H9 (cell line): ENCODE results near the gene STON2. TPM values are rescaled to one million over a fixed set of nuclear protein-coding genes. Genes with fewer than 3 reads are reported as not detected.

ENCODE experiments used
- DNase-seq: peaks from one replicate; pipeline ENCODE4 v3.0.0-alpha.2; 2017
- H2AFZ ChIP-seq: one replicate; pipeline ENCODE4 v1.6.1; 2013; ENCODE audit warnings: mild to moderate bottlenecking, low read length, control low read depth, moderate library complexity
- H2AK5ac ChIP-seq: 2 replicates; pipeline ENCODE4 v1.6.1; 2013; ENCODE audit warnings: low read length, control low read depth, mixed read lengths; ENCODE audit not compliant: insufficient read length
- H2BK120ac ChIP-seq: one replicate; pipeline ENCODE4 v1.6.1; 2013; ENCODE audit warnings: low read depth, mild to moderate bottlenecking, low read length, control low read depth, inconsistent platforms; ENCODE audit not compliant: poor library complexity, severe bottlenecking
- H2BK12ac ChIP-seq: 2 replicates; pipeline ENCODE4 v1.6.1; 2013; ENCODE audit warnings: low read length, control low read depth, mixed read lengths, low read depth; ENCODE audit not compliant: insufficient read length
- H2BK15ac ChIP-seq: 2 replicates; pipeline ENCODE4 v1.6.1; 2013; ENCODE audit warnings: low read depth, low read length, control low read depth
- H2BK20ac ChIP-seq: one replicate; pipeline ENCODE4 v1.6.1; 2013; ENCODE audit warnings: low read depth, mild to moderate bottlenecking, low read length, control low read depth, inconsistent platforms; ENCODE audit not compliant: poor library complexity, severe bottlenecking
- H2BK5ac ChIP-seq: 2 replicates; pipeline ENCODE4 v1.6.1; 2013; ENCODE audit warnings: low read length, control low read depth, mixed read lengths; ENCODE audit not compliant: insufficient read length
- H3K14ac ChIP-seq: 2 replicates; pipeline ENCODE4 v1.6.1; 2013; ENCODE audit warnings: low read length, control low read depth; ENCODE audit not compliant: insufficient read depth
- H3K18ac ChIP-seq: 2 replicates; pipeline ENCODE4 v1.6.1; 2013; ENCODE audit warnings: low read depth, mild to moderate bottlenecking, mixed read lengths, low read length, control low read depth; ENCODE audit not compliant: insufficient read length
- H3K23ac ChIP-seq: 2 replicates; pipeline ENCODE4 v1.6.1; 2013; ENCODE audit warnings: low read length, control low read depth, mixed read lengths, low read depth; ENCODE audit not compliant: insufficient read length
- H3K23me2 ChIP-seq: 2 replicates; pipeline ENCODE4 v1.6.1; 2013; ENCODE audit warnings: low read depth, mild to moderate bottlenecking, mixed read lengths, low read length, control low read depth; ENCODE audit not compliant: insufficient read length, poor library complexity, severe bottlenecking
- H3K27ac ChIP-seq: 2 replicates; pipeline ENCODE4 v1.5.1; 2013; ENCODE audit warnings: low read length, control low read depth, mixed read lengths, low read depth; ENCODE audit not compliant: insufficient read length
- H3K27me3 ChIP-seq: 2 replicates; pipeline ENCODE4 v1.6.1; 2013; ENCODE audit warnings: low read length, control low read depth, inconsistent platforms; ENCODE audit not compliant: insufficient read depth
- H3K4ac ChIP-seq: 2 replicates; pipeline ENCODE4 v1.6.1; 2013; ENCODE audit warnings: low read depth, mild to moderate bottlenecking, control low read depth, inconsistent platforms, low read length, moderate library complexity
- H3K4me1 ChIP-seq: 2 replicates; pipeline ENCODE4 v1.6.1; 2013; ENCODE audit warnings: low read length, control low read depth, inconsistent platforms; ENCODE audit not compliant: insufficient read depth
- H3K4me2 ChIP-seq: 2 replicates; pipeline ENCODE4 v1.6.1; 2013; ENCODE audit warnings: low read length, control low read depth, mixed read lengths; ENCODE audit not compliant: insufficient read length, insufficient read depth
- H3K56ac ChIP-seq: 2 replicates; pipeline ENCODE4 v1.6.1; 2013; ENCODE audit warnings: low read depth, mild to moderate bottlenecking, mixed read lengths, low read length, control low read depth; ENCODE audit not compliant: insufficient read length
- H3K79me1 ChIP-seq: 2 replicates; pipeline ENCODE4 v1.6.1; 2013; ENCODE audit warnings: low read depth, mild to moderate bottlenecking, moderate library complexity, low read length, control low read depth, inconsistent platforms; ENCODE audit not compliant: insufficient read depth, poor library complexity, severe bottlenecking
- H3K79me2 ChIP-seq: 2 replicates; pipeline ENCODE4 v1.6.1; 2013; ENCODE audit warnings: low read length, control low read depth, inconsistent platforms; ENCODE audit not compliant: insufficient read depth
- H3K9ac ChIP-seq: 2 replicates; pipeline ENCODE4 v1.6.1; 2013; ENCODE audit warnings: low read length, control low read depth, mixed read lengths; ENCODE audit not compliant: insufficient read length; ENCODE audit errors: extremely low read depth
- H3K9me3 ChIP-seq: one replicate; pipeline ENCODE4 v1.6.1; 2013; ENCODE audit warnings: low read depth, low read length, inconsistent platforms; ENCODE audit not compliant: control insufficient read depth
- H3T11ph ChIP-seq: one replicate; pipeline ENCODE4 v1.6.1; 2013; ENCODE audit warnings: mild to moderate bottlenecking, low read length, control low read depth, inconsistent platforms
- H4K20me1 ChIP-seq: one replicate; pipeline ENCODE4 v1.6.1; 2013; ENCODE audit not compliant: control insufficient read depth, insufficient read length, insufficient read depth
- H4K5ac ChIP-seq: 2 replicates; pipeline ENCODE4 v1.6.1; 2013; ENCODE audit warnings: low read depth, mild to moderate bottlenecking, mixed read lengths, low read length, control low read depth; ENCODE audit not compliant: insufficient read length
- H4K8ac ChIP-seq: replicated peaks from 2 replicates; pipeline ENCODE4 v1.6.1; 2013; ENCODE audit warnings: low read length, control low read depth, mixed read lengths, low read depth; ENCODE audit not compliant: insufficient read length
- H4K91ac ChIP-seq: 2 replicates; pipeline ENCODE4 v1.6.1; 2013; ENCODE audit warnings: low read depth, mild to moderate bottlenecking, moderate library complexity, mixed read lengths, low read length, control low read depth; ENCODE audit not compliant: insufficient read length
- H3K27ac Mint-ChIP-seq, 3 experiments: 2 replicates in 2 of 3; 3 replicates in 1 of 3; pipeline ENCODE4 v1.8.0; 2020 to 2021; ENCODE audit warnings: mixed read lengths in 3 of 3, mild to moderate bottlenecking in 1 of 3, moderate library complexity in 1 of 3
- H3K27me3 Mint-ChIP-seq: 2 replicates; pipeline ENCODE4 v1.8.0; 2021; ENCODE audit warnings: low read depth, mild to moderate bottlenecking, moderate library complexity, mixed read lengths
- H3K36me3 Mint-ChIP-seq, 3 experiments: 2 replicates in 2 of 3; 3 replicates in 1 of 3; pipeline ENCODE4 v1.8.0; 2020 to 2021; ENCODE audit warnings: low read depth in 3 of 3, mixed read lengths in 3 of 3; ENCODE audit not compliant: insufficient read depth in 1 of 3
- H3K4me1 Mint-ChIP-seq, 2 experiments: 2 replicates each; pipeline ENCODE4 v1.8.0; 2020; ENCODE audit warnings: mixed read lengths in 2 of 2
- H3K4me3 Mint-ChIP-seq, 2 experiments: 2 replicates in 1 of 2; 3 replicates in 1 of 2; pipeline ENCODE4 v1.8.0; 2020 to 2021; ENCODE audit warnings: mild to moderate bottlenecking in 2 of 2, mixed read lengths in 2 of 2, moderate library complexity in 1 of 2
- H3K9me3 Mint-ChIP-seq, 2 experiments: 2 replicates in 1 of 2; 3 replicates in 1 of 2; pipeline ENCODE4 v1.8.0; 2020; ENCODE audit warnings: mild to moderate bottlenecking in 2 of 2, mixed read lengths in 2 of 2, moderate library complexity in 1 of 2
- WGBS: extraction: QIAGEN DNeasy Blood & Tissue Kit; methylation state at CpG from one replicate; pipeline ENCODE4 v1.1.7; 2013; ENCODE audit warnings: missing lambda C conversion rate, low lambda C conversion rate, mixed read lengths; ENCODE audit not compliant: insufficient read length; ENCODE audit errors: extremely low coverage; 5-methylcytosine and 5-hydroxymethylcytosine counted together
- total RNA-seq: library from RNA; stranded (reverse); gene quantifications from 2 replicates; pipeline ENCODE4 v1.2.1, GENCODE V29; 2021
- TF ChIP-seq, protein P1 (sequence below): fragments of 200-600 bp; sonication (generic); conservative IDR thresholded peaks from 3 replicates; pipeline ENCODE4 v1.8.0; 2021; ENCODE audit warnings: antibody characterized with exemption, mild to moderate bottlenecking

Gene STON2
- total RNA-seq, 1 experiment from 2014 or later: 62.9 TPM

DNA sequence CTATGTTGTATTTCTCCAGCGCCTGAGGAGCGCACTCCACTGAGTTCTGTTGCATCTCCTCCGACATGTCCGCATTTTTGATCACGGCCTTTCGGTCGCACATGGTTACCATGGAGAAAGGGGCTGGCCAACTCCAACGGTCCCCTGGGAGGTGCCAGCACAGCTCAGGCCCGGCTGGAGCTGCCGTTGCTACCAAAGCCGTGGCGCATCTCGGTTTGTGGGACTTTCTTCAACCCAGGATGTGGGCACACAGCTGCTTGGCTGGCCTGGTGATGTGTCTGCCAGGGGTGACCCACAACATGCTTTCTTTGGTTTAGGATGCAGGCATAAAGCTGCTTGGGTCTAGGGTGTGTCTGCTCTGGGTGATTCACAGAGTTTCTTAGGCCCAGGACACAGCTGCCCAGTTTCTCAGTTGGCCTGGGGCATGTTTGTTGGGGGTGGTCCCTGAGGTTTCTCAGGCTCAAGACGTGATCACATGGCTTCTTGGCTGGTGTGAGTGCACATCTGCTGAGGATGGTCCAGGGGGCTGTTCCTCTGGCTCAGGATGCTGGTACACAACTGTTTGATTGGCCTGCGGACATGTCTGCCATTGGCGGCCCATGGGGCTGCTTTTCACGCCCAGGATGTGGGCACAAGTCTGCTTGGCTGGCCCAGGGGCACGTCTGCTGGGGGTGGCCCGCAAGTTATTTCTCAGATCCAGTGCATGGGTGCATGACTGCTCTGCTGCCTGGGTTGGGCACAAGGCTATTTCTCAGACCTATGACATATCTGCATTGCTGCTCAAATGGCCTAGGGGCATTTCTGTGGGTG is 153.5 kb downstream of the STON2 start:
- no peak overlapping the region for H2BK5ac ChIP-seq
- Mint-ChIP-seq H3K36me3 (peaks cover 10 to 22% (median 11%) of the 10 kb centered on the region in 3 experiments; a peak in 6 of 7 replicates), H3K9me3 (peaks cover 27 to 29% of the 10 kb centered on the region in 2 experiments), H3K4me3 (no peak overlapping the region), H3K27me3 (peaks cover 3% of the 10 kb centered on the region), H3K4me1 (no peaks in the 10 kb centered on the region), H3K27ac (no peak overlapping the region)
- no peak overlapping the region for H2BK12ac ChIP-seq
- TF ChIP-seq, protein P1, sequence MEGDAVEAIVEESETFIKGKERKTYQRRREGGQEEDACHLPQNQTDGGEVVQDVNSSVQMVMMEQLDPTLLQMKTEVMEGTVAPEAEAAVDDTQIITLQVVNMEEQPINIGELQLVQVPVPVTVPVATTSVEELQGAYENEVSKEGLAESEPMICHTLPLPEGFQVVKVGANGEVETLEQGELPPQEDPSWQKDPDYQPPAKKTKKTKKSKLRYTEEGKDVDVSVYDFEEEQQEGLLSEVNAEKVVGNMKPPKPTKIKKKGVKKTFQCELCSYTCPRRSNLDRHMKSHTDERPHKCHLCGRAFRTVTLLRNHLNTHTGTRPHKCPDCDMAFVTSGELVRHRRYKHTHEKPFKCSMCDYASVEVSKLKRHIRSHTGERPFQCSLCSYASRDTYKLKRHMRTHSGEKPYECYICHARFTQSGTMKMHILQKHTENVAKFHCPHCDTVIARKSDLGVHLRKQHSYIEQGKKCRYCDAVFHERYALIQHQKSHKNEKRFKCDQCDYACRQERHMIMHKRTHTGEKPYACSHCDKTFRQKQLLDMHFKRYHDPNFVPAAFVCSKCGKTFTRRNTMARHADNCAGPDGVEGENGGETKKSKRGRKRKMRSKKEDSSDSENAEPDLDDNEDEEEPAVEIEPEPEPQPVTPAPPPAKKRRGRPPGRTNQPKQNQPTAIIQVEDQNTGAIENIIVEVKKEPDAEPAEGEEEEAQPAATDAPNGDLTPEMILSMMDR: no peak
- H3K14ac ChIP-seq: no peak overlapping the region
- no peaks in the 10 kb centered on the region for H3K79me1 ChIP-seq
- no peak overlapping the region for H4K91ac ChIP-seq
- H4K8ac ChIP-seq: no peak overlapping the region
- no peaks in the 10 kb centered on the region for H4K20me1 ChIP-seq
- no peak overlapping the region for H3K56ac ChIP-seq
- H3K18ac ChIP-seq: no peak overlapping the region
- DNase-seq: no peak
- no peaks in the 10 kb centered on the region for H3K9me3 ChIP-seq
- no peak overlapping the region for H2BK120ac ChIP-seq
- no peak overlapping the region for H2BK15ac ChIP-seq
- no peaks in the 10 kb centered on the region for H3K27me3 ChIP-seq
- no peak overlapping the region for H3K9ac ChIP-seq
- H3K79me2 ChIP-seq: no peaks in the 10 kb centered on the region
- H3K23me2 ChIP-seq: no peaks in the 10 kb centered on the region
- H3K4me2 ChIP-seq: no peak overlapping the region
- no peak overlapping the region for H3K4ac ChIP-seq
- H2AFZ ChIP-seq: no peak overlapping the region
- H2BK20ac ChIP-seq: no peak overlapping the region
- H2AK5ac ChIP-seq: no peak overlapping the region
- H3K27ac ChIP-seq: no peak overlapping the region
- H3K23ac ChIP-seq: no peak overlapping the region
- no peak overlapping the region for H4K5ac ChIP-seq
- H3T11ph ChIP-seq: no peak overlapping the region
- H3K4me1 ChIP-seq: no peaks in the 10 kb centered on the region
- WGBS: no CpG with 5 or more reads among the region's 19 CpGs
